Calu3 (cell line): ENCODE data around the gene P2RX4. TPM values are rescaled to one million over a fixed set of nuclear protein-coding genes. Genes with fewer than 3 reads are reported as not detected.

ENCODE experiments used
- BruUV-seq: library from RNA; stranded (reverse); fragments of 400-500 nt; replicated peaks from 2 replicates; lab custom pipeline; 2021; lab: Mats Ljungman, UMichigan
- CTCF ChIA-PET: fragments of 300-600 bp; sonication (Branson Sonifier 250); formaldehyde crosslinking; loops from one replicate; lab custom pipeline; 2022; ENCODE audit warnings: antibody characterized with exemption; lab: Charles Lee
- DNase-seq: peaks from one replicate; pipeline ENCODE4 v3.0.0; 2022
- H3K27ac Mint-ChIP-seq: one replicate; pipeline ENCODE4 v1.8.0; 2022; ENCODE audit warnings: mixed read lengths; ENCODE audit not compliant: unreplicated experiment
- H3K27me3 Mint-ChIP-seq: one replicate; pipeline ENCODE4 v1.8.0; 2022; ENCODE audit warnings: mixed read lengths; ENCODE audit not compliant: unreplicated experiment
- H3K36me3 Mint-ChIP-seq: one replicate; pipeline ENCODE4 v1.8.0; 2022; ENCODE audit warnings: mild to moderate bottlenecking, moderate library complexity, mixed read lengths; ENCODE audit not compliant: insufficient read depth, unreplicated experiment
- H3K4me1 Mint-ChIP-seq: one replicate; pipeline ENCODE4 v1.8.0; 2022; ENCODE audit warnings: mild to moderate bottlenecking, low read depth, mixed read lengths; ENCODE audit not compliant: unreplicated experiment
- H3K4me3 Mint-ChIP-seq: one replicate; pipeline ENCODE4 v1.8.0; 2022; ENCODE audit warnings: mild to moderate bottlenecking, low read depth, moderate library complexity, mixed read lengths; ENCODE audit not compliant: unreplicated experiment
- H3K9me3 Mint-ChIP-seq: one replicate; pipeline ENCODE4 v1.8.0; 2022; ENCODE audit warnings: low read depth, mixed read lengths; ENCODE audit not compliant: unreplicated experiment
- intact Hi-C: fragments of 100-400 bp; cut with micrococcal nuclease; formaldehyde crosslinking; loops from one replicate; pipeline ENCODE4 v1.10.0; 2022; ENCODE audit not compliant: unreplicated experiment
- total RNA-seq: library from RNA; stranded (reverse); gene quantifications from 2 replicates; pipeline ENCODE4 v1.2.3, GENCODE V29; 2022
- TF ChIP-seq, protein P1 (sequence below): fragments of 200-600 bp; IDR thresholded peaks from one replicate; pipeline ENCODE4 v1.8.0; 2022; ENCODE audit warnings: antibody characterized with exemption; ENCODE audit not compliant: unreplicated experiment

Gene P2RX4
- total RNA-seq, 1 experiment from 2014 or later, result 38.7 TPM

DNA sequence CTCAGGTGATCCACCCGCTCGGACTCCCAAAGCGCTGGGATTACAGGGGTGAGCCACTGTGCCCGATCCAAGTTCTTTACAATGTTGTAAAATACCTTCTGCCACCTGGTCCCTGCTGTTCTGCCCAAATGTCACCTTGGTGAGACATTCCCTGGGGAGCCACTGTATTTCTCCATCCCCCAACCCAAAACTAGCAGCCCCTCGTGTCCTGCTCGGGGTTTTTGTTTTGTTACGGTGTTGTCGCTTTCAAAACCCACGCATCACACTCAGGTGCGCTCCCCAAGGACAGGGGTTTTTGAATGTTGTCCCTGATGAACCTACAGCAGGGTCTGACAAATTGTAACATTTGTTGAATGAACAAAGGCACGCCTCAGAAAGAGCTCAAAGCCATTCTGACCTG is 49.1 kb downstream of the P2RX4 start:
- intact Hi-C loops, result no loop called here
- BruUV-seq, result no TSS peak
- Mint-ChIP-seq H3K27me3 (no peaks in the 10 kb centered on the region), H3K4me3 (no peak overlapping the region), H3K9me3 (no peaks in the 10 kb centered on the region), H3K36me3 (peaks cover 34% of the 10 kb centered on the region), H3K4me1 (no peaks in the 10 kb centered on the region), H3K27ac (no peak overlapping the region)
- DNase-seq, result no peak
- TF ChIP-seq, protein P1, sequence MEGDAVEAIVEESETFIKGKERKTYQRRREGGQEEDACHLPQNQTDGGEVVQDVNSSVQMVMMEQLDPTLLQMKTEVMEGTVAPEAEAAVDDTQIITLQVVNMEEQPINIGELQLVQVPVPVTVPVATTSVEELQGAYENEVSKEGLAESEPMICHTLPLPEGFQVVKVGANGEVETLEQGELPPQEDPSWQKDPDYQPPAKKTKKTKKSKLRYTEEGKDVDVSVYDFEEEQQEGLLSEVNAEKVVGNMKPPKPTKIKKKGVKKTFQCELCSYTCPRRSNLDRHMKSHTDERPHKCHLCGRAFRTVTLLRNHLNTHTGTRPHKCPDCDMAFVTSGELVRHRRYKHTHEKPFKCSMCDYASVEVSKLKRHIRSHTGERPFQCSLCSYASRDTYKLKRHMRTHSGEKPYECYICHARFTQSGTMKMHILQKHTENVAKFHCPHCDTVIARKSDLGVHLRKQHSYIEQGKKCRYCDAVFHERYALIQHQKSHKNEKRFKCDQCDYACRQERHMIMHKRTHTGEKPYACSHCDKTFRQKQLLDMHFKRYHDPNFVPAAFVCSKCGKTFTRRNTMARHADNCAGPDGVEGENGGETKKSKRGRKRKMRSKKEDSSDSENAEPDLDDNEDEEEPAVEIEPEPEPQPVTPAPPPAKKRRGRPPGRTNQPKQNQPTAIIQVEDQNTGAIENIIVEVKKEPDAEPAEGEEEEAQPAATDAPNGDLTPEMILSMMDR, result no peak
- CTCF ChIA-PET, result no interaction called here

DNA sequence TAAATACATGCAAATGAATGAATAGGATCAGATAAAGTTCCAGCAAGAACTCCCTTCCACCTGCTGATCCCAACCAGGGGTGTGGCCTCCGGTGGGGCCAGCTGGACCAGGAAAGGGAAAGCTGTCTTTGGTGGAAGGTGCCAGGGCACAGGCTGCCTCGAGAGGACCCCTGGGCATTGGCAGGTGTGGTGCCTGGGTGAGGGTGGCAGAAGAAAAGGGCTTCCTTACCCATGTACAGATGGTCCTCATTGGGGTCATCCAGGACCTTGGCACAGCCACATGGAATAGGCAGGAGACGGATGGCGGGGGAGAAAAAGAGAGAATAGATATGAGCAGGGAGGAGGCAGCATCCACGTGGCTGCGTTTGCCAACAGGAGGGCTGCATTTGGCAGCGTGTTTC is 50.2 kb downstream of the P2RX4 start:
- TF ChIP-seq, protein P1, result no peak
- H3K27ac Mint-ChIP-seq, result no peak overlapping the region

DNA sequence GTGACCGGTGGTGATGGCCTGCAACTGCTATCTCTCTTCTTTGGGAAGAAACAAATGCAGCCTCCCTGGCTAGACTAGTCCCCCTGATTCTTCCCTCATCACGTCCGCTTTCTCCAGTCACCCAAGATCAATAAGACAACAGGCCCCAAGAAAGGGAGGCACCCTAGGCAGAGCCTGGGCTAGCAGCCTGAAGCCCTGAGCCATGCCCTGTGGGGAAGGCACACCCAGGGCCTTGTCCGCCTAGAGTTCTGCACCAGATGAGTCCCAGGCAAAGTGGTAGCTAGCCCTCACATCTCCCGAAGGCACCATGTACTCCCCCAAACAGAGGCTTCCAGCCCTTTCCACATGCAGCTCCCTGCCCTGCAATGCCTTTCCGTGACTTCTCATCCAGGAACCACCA is 51.5 kb downstream of the P2RX4 start:
- Mint-ChIP-seq H3K9me3 (no peaks in the 10 kb centered on the region), H3K4me3 (no peak overlapping the region), H3K4me1 (no peaks in the 10 kb centered on the region), H3K36me3 (peaks cover 19% of the 10 kb centered on the region), H3K27me3 (no peaks in the 10 kb centered on the region), H3K27ac (no peak overlapping the region)
- CTCF ChIA-PET, result interaction anchor here (0.6 kb wide), 1 partner anchor 258 kb away, joined by 3 read pairs; no protein-coding TSS in a partner anchor
- intact Hi-C loops, result no loop called here
- BruUV-seq, result no TSS peak
- TF ChIP-seq, protein P1, result no peak
- DNase-seq, result no peak

More for the DNA sequence above, 50.2 kb downstream of the P2RX4 start:
- CTCF ChIA-PET, result no interaction called here
- H3K4me3 Mint-ChIP-seq, result no peak overlapping the region
- H3K9me3 Mint-ChIP-seq, result no peaks in the 10 kb centered on the region
- intact Hi-C loops, result no loop called here
- no peaks in the 10 kb centered on the region for H3K4me1 Mint-ChIP-seq
- H3K27me3 Mint-ChIP-seq, result no peaks in the 10 kb centered on the region
- DNase-seq, result no peak
- H3K36me3 Mint-ChIP-seq, result peaks cover 27% of the 10 kb centered on the region
- BruUV-seq, result no TSS peak

GRCh38 chr12:121263206-121263935 is 53.4 kb downstream of the P2RX4 start:
- Mint-ChIP-seq H3K27me3 (no peaks in the 10 kb centered on the region), H3K36me3 (peaks cover 11% of the 10 kb centered on the region), H3K4me1 (no peaks in the 10 kb centered on the region), H3K27ac (no peak overlapping the region), H3K9me3 (no peaks in the 10 kb centered on the region), H3K4me3 (no peak overlapping the region)
- DNase-seq, result no peak
- CTCF ChIA-PET, result no interaction called here
- no TSS peak for BruUV-seq
- intact Hi-C loops, result no loop called here
- TF ChIP-seq, protein P1, result no peak
